HepG2 (cell line): ENCODE data around the gene RPLP2. TPM values are rescaled to one million over a fixed set of nuclear protein-coding genes. Genes with fewer than 3 reads are reported as not detected.

Source experiments
- ADNP ChIP-seq: sonication (generic); formaldehyde crosslinking; IDR thresholded peaks from 2 replicates; pipeline ENCODE4 v1.4.0; 2020; ENCODE audit warnings: missing genetic modification reagents
- AKAP8 ChIP-seq: sonication (generic); formaldehyde crosslinking; IDR thresholded peaks from 2 replicates; pipeline ENCODE4 v1.5.1; 2020; ENCODE audit warnings: mild to moderate bottlenecking, missing genetic modification reagents
- DBP ChIP-seq: sonication (generic); formaldehyde crosslinking; IDR thresholded peaks from 2 replicates; pipeline ENCODE4 v1.4.0; 2020; ENCODE audit warnings: missing genetic modification reagents; ENCODE audit errors: not compliant biosample characterization
- DNMT3B ChIP-seq: conservative IDR thresholded peaks from 2 replicates; pipeline ENCODE4 v1.6.1; 2016; ENCODE audit warnings: missing biosample characterization, control low read depth
- ELF1 ChIP-seq: sonication (generic); formaldehyde crosslinking; IDR thresholded peaks from 2 replicates; pipeline ENCODE4 v1.4.0; 2020; ENCODE audit warnings: missing genetic modification reagents
- HNRNPLL ChIP-seq: fragments of 200-400 bp; formaldehyde crosslinking; IDR thresholded peaks from 2 replicates; pipeline ENCODE4 v1.6.1; 2017; ENCODE audit warnings: mild to moderate bottlenecking, low read depth, low read length; ENCODE audit not compliant: poor library complexity, severe bottlenecking
- KAT7 ChIP-seq: IDR thresholded peaks from 2 replicates; pipeline ENCODE4 v1.6.1; 2018; ENCODE audit warnings: borderline replicate concordance, missing compliant biosample characterization
- MYPOP ChIP-seq: sonication (generic); formaldehyde crosslinking; IDR thresholded peaks from 2 replicates; pipeline ENCODE4 v1.8.1; 2023; ENCODE audit warnings: mild to moderate bottlenecking, moderate library complexity, missing genetic modification reagents
- NAIF1 ChIP-seq: sonication (generic); formaldehyde crosslinking; IDR thresholded peaks from 2 replicates; pipeline ENCODE4 v1.5.0; 2020; ENCODE audit warnings: mild to moderate bottlenecking, missing genetic modification reagents, borderline replicate concordance
- PRDM10 ChIP-seq: sonication (generic); formaldehyde crosslinking; IDR thresholded peaks from 2 replicates; pipeline ENCODE4 v1.4.0; 2020; ENCODE audit warnings: low read depth, missing genetic modification reagents
- SP1 ChIP-seq, 2 experiments: fragments of 450-650 bp in 1 of 2; sonication (generic) in 1 of 2; formaldehyde crosslinking in 1 of 2; IDR thresholded peaks; 2 replicates each; pipeline versions ENCODE4 v1.4.0 to v1.6.1; 2016 to 2020; ENCODE audit warnings: missing genetic modification reagents in 1 of 2
- SRSF4 ChIP-seq: fragments of 200-400 bp; formaldehyde crosslinking; IDR thresholded peaks from one replicate; pipeline ENCODE4 v1.6.1; 2018; ENCODE audit warnings: mild to moderate bottlenecking, low read depth, low read length, moderate library complexity; ENCODE audit not compliant: poor library complexity, severe bottlenecking
- SSRP1 ChIP-seq: IDR thresholded peaks from 2 replicates; pipeline ENCODE4 v1.6.1; 2016; ENCODE audit warnings: control low read depth
- ZNF800 ChIP-seq: sonication (generic); formaldehyde crosslinking; IDR thresholded peaks from 2 replicates; pipeline ENCODE4 v1.4.0; 2020; ENCODE audit warnings: missing genetic modification reagents
- ZNF883 ChIP-seq: sonication (generic); formaldehyde crosslinking; IDR thresholded peaks from 2 replicates; pipeline ENCODE4 v1.5.1; 2020; ENCODE audit warnings: mild to moderate bottlenecking, missing genetic modification reagents; ENCODE audit errors: not compliant biosample characterization
- polyA plus RNA-seq, 8 experiments: library from polyadenylated mRNA; depleted of rRNA in 3 of 8; stranded (reverse) in 7 of 8; unstranded in 1 of 8; fragments of >200 nt; fragmentation: Illumina TruSeq in 4 of 8; extraction: Trizol in 4 of 8; gene quantifications; 2 replicates each; pipeline versions ENCODE4 v1.2.1 to v1.2.3, GENCODE V29; 2011 to 2016; ENCODE audit warnings: low read depth in 4 of 8, missing spikeins in 1 of 8, mixed read lengths in 1 of 8; ENCODE audit not compliant: insufficient read depth in 1 of 8
- total RNA-seq, 5 experiments: library from RNA; depleted of rRNA; stranded (reverse); fragments of >200 nt; fragmentation: Illumina TruSeq; extraction: Trizol; gene quantifications; 2 replicates each; pipeline ENCODE4 v1.2.3, GENCODE V29; 2016; ENCODE audit warnings: low read depth in 1 of 5

Gene RPLP2
- total and polyA plus RNA-seq, 2 of the 13 experiments (the other 11 are each of a cell fraction or from before 2014, with no cell fraction given): 978 to 2,106 TPM

GRCh38 chr11:838441-839279, 28.9 kb downstream of the RPLP2 start (continued):
- TF ChIP-seq MYPOP (CRISPR knock-in tag) (peak; percentile 61; the same call in 1 of the 2 replicates), SP1 (IDR thresholded peaks at IDR 0.05) (no peak), SP1 (CRISPR knock-in tag; IDR thresholded peaks at IDR 0.05) (peak; percentile 70), ADNP (CRISPR knock-in tag) (no peak), DNMT3B (CRISPR knock-in tag) (no peak), AKAP8 (CRISPR knock-in tag) (peak; percentile 86), SSRP1 (no peak), PRDM10 (CRISPR knock-in tag) (no peak; the same call in 1 of the 2 replicates), NAIF1 (CRISPR knock-in tag) (no peak), DBP (CRISPR knock-in tag) (no peak), SRSF4 (no peak), HNRNPLL (peak; percentile 10), ELF1 (peak; percentile 65; the same call in 1 of the 2 replicates), ZNF883 (CRISPR knock-in tag) (no peak), KAT7 (CRISPR knock-in tag) (peak; percentile 65; the same call in 1 of the 2 replicates), ZNF800 (no peak)
